Vagina (tissue), 2 donors: Measurements from ENCODE around the gene TCOF1. TPM values are rescaled to one million over a fixed set of nuclear protein-coding genes. Genes with fewer than 3 reads are reported as not detected.

Experiments
- DNase-seq, 2 donors: peaks; one replicate each; pipeline ENCODE4 v3.0.0-alpha.2; 2017; ENCODE audit errors: extremely low spot score in 2 of 2
- H3K27ac ChIP-seq: fragments of 200-600 bp; sonication (generic); one replicate; pipeline ENCODE4 v1.5.1; 2019
- H3K27me3 ChIP-seq: fragments of 200-600 bp; sonication (generic); one replicate; pipeline ENCODE4 v1.5.1; 2019
- H3K36me3 ChIP-seq, 2 donors: fragments of 200-600 bp; sonication (generic); one replicate each; pipeline ENCODE4 v1.5.1; 2017 to 2019
- H3K4me1 ChIP-seq: fragments of 200-600 bp; sonication (generic); one replicate; pipeline ENCODE4 v1.5.1; 2019
- H3K4me3 ChIP-seq, 2 donors: fragments of 200-600 bp; sonication (generic); 1 replicate in 1 of 2; 2 replicates in 1 of 2; pipeline ENCODE4 v1.5.1; 2016 to 2019
- H3K9me3 ChIP-seq: fragments of 200-600 bp; sonication (generic); one replicate; pipeline ENCODE4 v1.5.1; 2019
- POLR2A ChIP-seq, 2 donors: fragments of 450-650 bp; IDR thresholded peaks; one replicate each; pipeline ENCODE4 v1.6.1; 2017; ENCODE audit warnings: antibody characterized with exemption in 2 of 2, mild to moderate bottlenecking in 2 of 2, moderate library complexity in 2 of 2
- POLR2AphosphoS5 ChIP-seq, 2 donors: sonication (generic); formaldehyde crosslinking; IDR thresholded peaks; one replicate each; pipeline ENCODE4 v1.9.0; 2017; ENCODE audit warnings: antibody characterized with exemption in 2 of 2, mild to moderate bottlenecking in 2 of 2, low read depth in 1 of 2; ENCODE audit not compliant: insufficient read depth in 1 of 2
- intact Hi-C: fragments of 100-400 bp; cut with DNase I; formaldehyde crosslinking; loops from one replicate; pipeline ENCODE4 v1.15.1; 2023
- total RNA-seq: library from RNA; depleted of rRNA; stranded (reverse); fragments of >200 nt; gene quantifications from one replicate; pipeline ENCODE4 v1.2.3, GENCODE V29; 2016
- TF ChIP-seq, protein P1 (sequence below), 3 experiments: fragments of 450-650 bp in 2 of 3; fragments of 200-600 bp in 1 of 3; sonication (generic) in 1 of 3; IDR thresholded peaks; one replicate each; pipeline ENCODE4 v1.5.1; 2017 to 2019; ENCODE audit warnings: antibody characterized with exemption in 3 of 3, mild to moderate bottlenecking in 2 of 3, moderate library complexity in 2 of 3

The TCOF1 gene
- total RNA-seq, 1 donor from 2014 or later: 39.3 TPM

DNA sequence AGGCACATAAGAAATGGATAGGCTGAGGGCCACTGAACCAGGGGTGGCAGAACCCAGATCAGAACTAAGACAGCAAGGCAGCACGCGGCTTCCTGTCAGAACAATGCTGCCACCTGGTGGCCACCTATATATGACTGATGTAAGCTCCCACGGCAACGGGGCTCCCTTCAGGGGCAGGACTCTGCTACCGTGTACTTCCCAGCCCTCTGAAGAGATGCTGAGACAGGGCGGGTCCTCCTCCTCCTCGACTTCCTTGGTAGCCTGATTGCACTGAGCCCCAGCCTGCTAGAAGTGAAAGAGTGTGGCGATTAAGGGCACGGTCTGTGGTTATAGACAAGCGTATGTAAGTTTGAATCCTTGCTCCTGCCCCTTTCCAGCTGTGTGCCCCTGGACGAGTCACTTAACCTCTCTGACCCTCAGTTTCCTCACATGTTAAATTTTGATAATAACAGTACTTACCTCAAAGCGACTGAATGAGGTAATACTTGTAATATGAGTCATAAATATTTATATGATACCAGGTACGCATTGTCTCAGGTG lies 78.7 kb downstream of the TCOF1 start:
- H3K27me3 ChIP-seq: no peaks in the 10 kb centered on the region
- H3K9me3 ChIP-seq: no peaks in the 10 kb centered on the region
- H3K4me3 ChIP-seq: no peak overlapping the region
- TF ChIP-seq POLR2A (IDR thresholded peaks at IDR 0.05): no peak
- TF ChIP-seq, protein P1, sequence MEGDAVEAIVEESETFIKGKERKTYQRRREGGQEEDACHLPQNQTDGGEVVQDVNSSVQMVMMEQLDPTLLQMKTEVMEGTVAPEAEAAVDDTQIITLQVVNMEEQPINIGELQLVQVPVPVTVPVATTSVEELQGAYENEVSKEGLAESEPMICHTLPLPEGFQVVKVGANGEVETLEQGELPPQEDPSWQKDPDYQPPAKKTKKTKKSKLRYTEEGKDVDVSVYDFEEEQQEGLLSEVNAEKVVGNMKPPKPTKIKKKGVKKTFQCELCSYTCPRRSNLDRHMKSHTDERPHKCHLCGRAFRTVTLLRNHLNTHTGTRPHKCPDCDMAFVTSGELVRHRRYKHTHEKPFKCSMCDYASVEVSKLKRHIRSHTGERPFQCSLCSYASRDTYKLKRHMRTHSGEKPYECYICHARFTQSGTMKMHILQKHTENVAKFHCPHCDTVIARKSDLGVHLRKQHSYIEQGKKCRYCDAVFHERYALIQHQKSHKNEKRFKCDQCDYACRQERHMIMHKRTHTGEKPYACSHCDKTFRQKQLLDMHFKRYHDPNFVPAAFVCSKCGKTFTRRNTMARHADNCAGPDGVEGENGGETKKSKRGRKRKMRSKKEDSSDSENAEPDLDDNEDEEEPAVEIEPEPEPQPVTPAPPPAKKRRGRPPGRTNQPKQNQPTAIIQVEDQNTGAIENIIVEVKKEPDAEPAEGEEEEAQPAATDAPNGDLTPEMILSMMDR (IDR thresholded peaks at IDR 0.05): peak; percentile 74 to 82 (median 78)
- peaks cover 8% of the 10 kb centered on the region for H3K4me1 ChIP-seq
- no peak overlapping the region for H3K27ac ChIP-seq
- no peak for DNase-seq
- no peaks in the 10 kb centered on the region for H3K36me3 ChIP-seq
- intact Hi-C loops: no loop called here

DNA sequence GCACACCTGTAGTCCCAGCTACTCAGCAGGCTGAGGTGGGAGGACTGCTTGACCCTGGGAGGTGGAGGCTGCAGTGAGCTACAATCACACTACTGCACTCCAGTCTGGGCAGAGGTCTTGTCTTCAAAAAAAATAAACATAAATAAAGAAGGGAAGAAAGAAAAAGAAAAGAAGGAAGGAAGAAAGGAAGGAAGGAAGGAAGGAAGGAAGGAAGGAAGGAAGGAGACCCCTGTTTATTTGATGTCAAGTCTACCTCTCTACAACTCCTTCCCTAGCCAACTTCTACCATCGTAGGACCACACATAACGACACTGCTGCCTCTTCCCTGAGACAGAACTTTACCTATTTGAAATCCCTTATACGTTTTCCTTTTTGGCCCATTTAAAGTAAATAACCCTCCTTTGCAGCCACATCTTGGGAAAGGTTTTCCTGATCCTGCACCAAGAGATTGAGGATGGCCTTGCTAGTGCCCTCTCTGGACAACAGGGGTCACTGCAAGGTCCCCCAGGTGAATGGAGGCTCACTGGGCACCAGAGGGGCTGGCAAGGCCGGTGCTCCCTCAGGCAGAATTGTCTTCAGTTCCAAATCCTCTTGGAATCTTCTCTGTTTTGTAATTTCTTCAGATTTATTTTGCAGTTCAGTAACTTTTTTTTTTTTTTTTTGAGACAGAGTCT lies 81.5 kb downstream of the TCOF1 start:
- intact Hi-C loops: no loop called here
- Histone ChIP-seq H3K27me3 (no peaks in the 10 kb centered on the region), H3K4me3 (no peak overlapping the region)

DNA sequence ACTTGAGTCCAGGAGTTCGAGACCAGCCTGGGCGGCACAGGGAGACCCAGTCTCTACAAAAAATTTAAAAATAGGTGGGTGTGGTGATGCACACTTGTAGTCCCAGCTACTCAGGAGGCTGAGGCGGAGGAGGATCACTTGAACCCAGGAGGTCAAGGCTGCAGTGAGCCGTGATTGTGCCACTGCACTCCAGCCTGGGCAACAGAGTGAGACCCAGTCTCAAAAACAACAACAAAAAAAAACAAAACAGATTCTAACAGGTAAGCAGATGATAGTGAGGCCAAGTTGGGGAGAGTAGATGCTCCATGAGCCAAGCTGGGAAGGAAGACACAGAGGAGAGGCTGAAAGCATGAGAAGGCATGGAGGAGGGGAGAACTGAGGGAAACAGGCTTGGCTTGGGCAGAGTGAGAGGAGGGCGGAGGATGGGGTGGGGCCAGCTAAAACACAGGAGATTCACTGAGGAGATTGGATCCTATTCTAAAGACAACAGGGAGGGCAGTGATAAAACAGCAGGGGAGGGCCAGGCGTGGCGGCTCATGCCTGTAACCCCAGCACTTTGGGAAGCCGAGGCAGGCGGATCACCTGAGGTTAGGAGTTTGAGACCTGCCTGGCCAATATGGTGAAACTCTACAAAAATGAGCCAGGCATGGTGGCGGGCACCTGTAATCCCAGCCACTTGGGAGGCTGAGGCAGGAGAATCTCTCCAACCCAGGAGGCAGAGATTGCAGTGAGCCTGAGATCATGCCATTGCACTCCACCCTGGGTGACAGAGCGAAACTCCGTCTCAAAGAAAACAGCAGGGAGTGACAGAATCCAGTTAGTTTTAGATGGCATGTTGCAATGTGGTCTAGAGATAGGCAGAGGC lies 83.7 kb downstream of the TCOF1 start:
- intact Hi-C loops: no loop called here
- no peak for DNase-seq
- H3K4me1 ChIP-seq: peaks cover 4% of the 10 kb centered on the region
- no peak for TF ChIP-seq POLR2A (IDR thresholded peaks at IDR 0.05)
- TF ChIP-seq, protein P1 (IDR thresholded peaks at IDR 0.05): no peak
- TF ChIP-seq POLR2AphosphoS5 (IDR thresholded peaks at IDR 0.05; ENCODE audit: insufficient read depth in 1 of 2, low read depth in 1 of 2): no peak
- peaks cover 6 to 30% of the 10 kb centered on the region in 2 donors for H3K36me3 ChIP-seq
- no peaks in the 10 kb centered on the region for H3K9me3 ChIP-seq
- no peaks in the 10 kb centered on the region for H3K27me3 ChIP-seq
- H3K27ac ChIP-seq: no peak overlapping the region
- no peak overlapping the region for H3K4me3 ChIP-seq

More for the DNA sequence above, 81.5 kb downstream of the TCOF1 start:
- Histone ChIP-seq H3K36me3 (peaks cover 0 to 8% of the 10 kb centered on the region in 2 donors), H3K9me3 (no peaks in the 10 kb centered on the region), H3K4me1 (peaks cover 8% of the 10 kb centered on the region), H3K27ac (no peak overlapping the region)
- no peak for DNase-seq
- TF ChIP-seq POLR2A (IDR thresholded peaks at IDR 0.05) (no peak), POLR2AphosphoS5 (IDR thresholded peaks at IDR 0.05; ENCODE audit: insufficient read depth in 1 of 2, low read depth in 1 of 2) (no peak)
- TF ChIP-seq, protein P1 (IDR thresholded peaks at IDR 0.05): no peak

DNA sequence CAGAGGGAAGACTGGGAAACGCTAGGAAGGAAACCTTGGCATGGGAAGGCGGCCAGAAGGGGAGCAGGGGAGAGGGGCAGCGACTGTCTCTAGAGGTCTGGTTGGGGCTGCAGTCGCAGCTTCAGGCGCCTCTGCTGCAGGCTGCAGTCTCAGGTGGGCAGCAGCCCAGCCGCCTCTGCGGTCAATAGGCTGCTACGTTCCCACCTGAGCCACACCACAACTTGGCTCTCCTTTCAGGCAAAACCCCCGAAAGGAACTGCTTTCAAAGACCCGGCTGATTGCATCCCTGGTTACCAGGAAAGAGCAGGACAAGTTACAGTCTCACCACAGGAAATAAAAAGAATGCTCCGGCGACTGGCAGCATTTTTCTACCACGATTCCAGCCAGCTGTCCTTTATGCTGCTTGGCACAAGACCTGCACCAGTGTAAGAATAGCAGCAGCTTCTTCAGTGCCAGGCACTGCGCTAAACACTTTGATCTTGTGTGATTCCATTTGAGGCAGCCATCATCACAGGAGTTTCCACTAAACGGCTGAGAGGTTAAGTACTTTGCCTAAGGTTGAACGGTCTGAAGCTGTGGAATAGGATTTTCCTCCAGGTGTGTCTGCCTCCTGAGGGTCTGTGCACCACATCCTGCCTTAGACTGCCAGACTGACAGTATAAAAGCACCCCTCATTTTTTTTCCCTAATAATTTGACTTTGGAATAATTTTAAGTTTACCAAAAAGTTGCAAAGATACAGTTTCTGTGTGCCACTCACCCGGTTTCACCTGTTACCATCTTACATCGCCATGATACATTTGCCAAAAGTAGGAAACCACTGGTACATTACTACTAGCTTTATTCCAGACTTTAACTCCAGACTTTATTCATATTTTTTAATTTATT lies 84.6 kb downstream of the TCOF1 start:
- Histone ChIP-seq H3K36me3 (peaks cover 10 to 38% of the 10 kb centered on the region in 2 donors), H3K27ac (no peak overlapping the region), H3K4me3 (no peak overlapping the region), H3K27me3 (no peaks in the 10 kb centered on the region), H3K4me1 (peaks cover 9% of the 10 kb centered on the region), H3K9me3 (no peaks in the 10 kb centered on the region)
- DNase-seq: no peak
- TF ChIP-seq POLR2A (IDR thresholded peaks at IDR 0.05): no peak
- no peak for TF ChIP-seq POLR2AphosphoS5 (IDR thresholded peaks at IDR 0.05; ENCODE audit: insufficient read depth in 1 of 2, low read depth in 1 of 2)
- TF ChIP-seq, protein P1 (IDR thresholded peaks at IDR 0.05): no peak
- intact Hi-C loops: no loop called here
